SK-N-MC (cell line): ENCODE measurements around the gene MYLK3.

ENCODE experiments used
- EZH2 ChIP-seq: fragments of 200-600 bp; sonication (generic); IDR thresholded peaks from one replicate; pipeline ENCODE4 v1.6.1; 2017; ENCODE audit warnings: antibody characterized with exemption
- FOXP2 ChIP-seq: optimal IDR thresholded peaks from 2 replicates; pipeline ENCODE3; 2011; ENCODE audit warnings: mild to moderate bottlenecking, moderate library complexity; ENCODE audit not compliant: insufficient read depth; ENCODE audit errors: extremely low read length, control extremely low read depth
- POLR2AphosphoS5 ChIP-seq: IDR thresholded peaks from 2 replicates; pipeline ENCODE4 v1.6.1; 2012; ENCODE audit warnings: mild to moderate bottlenecking, low read depth, low read length, borderline replicate concordance

- no peak for TF ChIP-seq EZH2
- no peak for TF ChIP-seq POLR2AphosphoS5
- TF ChIP-seq FOXP2: no peak
Observed at GRCh38 chr16:46797501-46797900, 49.4 kb upstream of the MYLK3 start.
